ENCODE results near the gene DDX53. TPM values are rescaled to one million over a fixed set of nuclear protein-coding genes. Genes with fewer than 3 reads are reported as not detected.

The DDX53 gene
- total RNA-seq, 3 donors from 2014 or later = not detected

- Mint-ChIP-seq H3K36me3 (ENCODE audit: insufficient read depth) (no peaks in the 10 kb centered on the region), H3K4me1 (ENCODE audit: low read depth) (no peaks in the 10 kb centered on the region), H3K4me3 (no peak overlapping the region), H3K9me3 (no peaks in the 10 kb centered on the region), H3K27me3 (ENCODE audit: low read depth) (no peaks in the 10 kb centered on the region)
- ATAC-seq = no peak
- no peak for DNase-seq
Observed at GRCh38 chrX:23008431-23009099, 8.8 kb downstream of the DDX53 start.

DNA sequence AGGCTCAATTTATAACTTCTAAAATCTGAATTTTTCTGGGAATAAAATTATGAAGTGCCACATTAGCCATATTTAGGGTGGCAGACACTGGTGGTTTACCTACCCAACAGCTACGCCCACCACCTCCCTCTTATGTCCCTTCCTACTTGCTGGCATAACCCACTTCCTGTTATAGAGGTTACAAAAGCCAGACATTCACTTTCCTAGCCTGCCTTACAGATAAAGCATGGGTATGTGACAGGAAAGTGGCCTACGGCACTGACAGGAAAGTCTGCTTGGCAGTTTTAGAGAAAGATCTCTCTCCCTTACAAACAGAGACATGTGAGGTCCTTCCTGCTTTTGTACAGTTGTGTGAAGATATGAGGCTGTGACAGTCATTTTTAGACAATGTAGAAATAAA lies 12.4 kb downstream of the DDX53 start:
- no peaks in the 10 kb centered on the region for H3K27me3 Mint-ChIP-seq (ENCODE audit: low read depth)
- no peaks in the 10 kb centered on the region for H3K4me1 Mint-ChIP-seq (ENCODE audit: low read depth)
- H3K4me3 Mint-ChIP-seq = no peak overlapping the region
- no peaks in the 10 kb centered on the region for H3K36me3 Mint-ChIP-seq (ENCODE audit: insufficient read depth)
- ATAC-seq (peak in 1 of 2 donors; percentile 25), DNase-seq (no peak)
- no peaks in the 10 kb centered on the region for H3K9me3 Mint-ChIP-seq

- H3K27me3 Mint-ChIP-seq (ENCODE audit: low read depth) = no peaks in the 10 kb centered on the region
- H3K4me1 Mint-ChIP-seq (ENCODE audit: low read depth) = no peaks in the 10 kb centered on the region
- no peak overlapping the region for H3K4me3 Mint-ChIP-seq
- H3K36me3 Mint-ChIP-seq (ENCODE audit: insufficient read depth) = no peaks in the 10 kb centered on the region
- H3K9me3 Mint-ChIP-seq = no peaks in the 10 kb centered on the region
- DNase-seq (no peak), ATAC-seq (no peak)
Observed at GRCh38 chrX:23012636-23013035, 12.9 kb downstream of the DDX53 start.

- Mint-ChIP-seq H3K36me3 (ENCODE audit: insufficient read depth) (no peaks in the 10 kb centered on the region), H3K4me1 (ENCODE audit: low read depth) (no peaks in the 10 kb centered on the region), H3K27me3 (ENCODE audit: low read depth) (no peaks in the 10 kb centered on the region), H3K9me3 (no peaks in the 10 kb centered on the region), H3K4me3 (no peak overlapping the region)
- no peak for ATAC-seq
- no peak for DNase-seq
Observed at GRCh38 chrX:23013366-23013765, 13.6 kb downstream of the DDX53 start.

- Mint-ChIP-seq H3K27me3 (ENCODE audit: low read depth) (no peaks in the 10 kb centered on the region), H3K36me3 (ENCODE audit: insufficient read depth) (no peaks in the 10 kb centered on the region)
- ATAC-seq = no peak
Observed at GRCh38 chrX:23031600-23031999, 31.8 kb downstream of the DDX53 start.

GRCh38 chrX:23035493-23035892 lies 35.7 kb downstream of the DDX53 start:
- no peaks in the 10 kb centered on the region for H3K9me3 Mint-ChIP-seq
- DNase-seq = no peak
- H3K36me3 Mint-ChIP-seq (ENCODE audit: insufficient read depth) = no peaks in the 10 kb centered on the region
- H3K4me1 Mint-ChIP-seq (ENCODE audit: low read depth) = no peaks in the 10 kb centered on the region
- no peak for ATAC-seq
- no peaks in the 10 kb centered on the region for H3K27me3 Mint-ChIP-seq (ENCODE audit: low read depth)
- no peak overlapping the region for H3K4me3 Mint-ChIP-seq

More at GRCh38 chrX:23031600-23031999, 31.8 kb downstream of the DDX53 start:
- Mint-ChIP-seq H3K4me3 (no peak overlapping the region), H3K9me3 (no peaks in the 10 kb centered on the region), H3K4me1 (ENCODE audit: low read depth) (no peaks in the 10 kb centered on the region)
- no peak for DNase-seq

DNA sequence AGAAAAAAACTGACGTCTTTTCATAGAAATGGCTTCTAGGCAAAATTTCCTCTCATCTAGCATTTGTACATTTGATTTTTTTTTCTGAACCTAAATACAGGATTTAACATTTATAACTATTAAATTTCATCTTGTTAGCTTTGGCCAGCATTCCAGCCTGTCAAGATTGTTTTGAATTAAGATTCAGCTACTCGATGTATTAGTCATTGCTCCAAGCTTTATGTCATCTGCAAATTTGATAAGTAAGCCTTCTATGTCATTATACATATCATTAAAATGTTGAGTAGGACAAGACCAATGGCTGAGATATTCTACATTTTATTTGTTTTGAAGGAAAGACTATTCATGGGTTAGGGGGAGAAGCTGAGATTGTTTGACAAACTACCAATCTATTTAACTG lies 46.7 kb downstream of the DDX53 start:
- Mint-ChIP-seq H3K27me3 (ENCODE audit: low read depth) (no peaks in the 10 kb centered on the region), H3K4me1 (ENCODE audit: low read depth) (no peaks in the 10 kb centered on the region), H3K4me3 (no peak overlapping the region), H3K9me3 (no peaks in the 10 kb centered on the region), H3K36me3 (ENCODE audit: insufficient read depth) (no peaks in the 10 kb centered on the region)
- no peak for DNase-seq
- no peak for ATAC-seq

- no peak overlapping the region for H3K4me3 Mint-ChIP-seq
- ATAC-seq = no peak
Observed at GRCh38 chrX:23048806-23049573, 49.2 kb downstream of the DDX53 start.

GRCh38 chrX:23052324-23052723 lies 52.6 kb downstream of the DDX53 start:
- H3K27me3 Mint-ChIP-seq (ENCODE audit: low read depth) = no peaks in the 10 kb centered on the region
- no peaks in the 10 kb centered on the region for H3K36me3 Mint-ChIP-seq (ENCODE audit: insufficient read depth)
- H3K4me3 Mint-ChIP-seq = no peak overlapping the region
- no peaks in the 10 kb centered on the region for H3K9me3 Mint-ChIP-seq
- ATAC-seq (no peak), DNase-seq (no peak)
- H3K4me1 Mint-ChIP-seq (ENCODE audit: low read depth) = no peaks in the 10 kb centered on the region

More at GRCh38 chrX:23048806-23049573, 49.2 kb downstream of the DDX53 start:
- no peak for DNase-seq
- Mint-ChIP-seq H3K9me3 (no peaks in the 10 kb centered on the region), H3K27me3 (ENCODE audit: low read depth) (no peaks in the 10 kb centered on the region), H3K36me3 (ENCODE audit: insufficient read depth) (no peaks in the 10 kb centered on the region), H3K4me1 (ENCODE audit: low read depth) (no peaks in the 10 kb centered on the region)

Measured in activated T-cell treated with anti-CD3 and anti-CD28 coated beads, Interleukin-2, amount 50 U/mL, for 4 hours (primary cell).